HCT116 (cell line): Measurements from ENCODE around the gene FITM1. TPM values are rescaled to one million over a fixed set of nuclear protein-coding genes. Genes with fewer than 3 reads are reported as not detected.

Experiments
- ATAC-seq: fragments of 200-7000 bp; cut with Tn5 transposase; 2 replicates; pipeline ENCODE4 v1.9.1; 2020; ENCODE audit warnings: mild to moderate bottlenecking, moderate library complexity
- BruUV-seq: library from RNA; stranded (reverse); fragments of 400-500 nt; replicated peaks from 2 replicates; lab custom pipeline; 2021; lab: Mats Ljungman, UMichigan
- CTCF ChIA-PET: fragments of 300-600 bp; sonication (Branson Sonifier 250); formaldehyde crosslinking; loops from one replicate; lab custom pipeline; 2021; ENCODE audit warnings: antibody characterized with exemption; lab: Charles Lee
- POLR2A ChIA-PET: fragments of 300-600, 350-600 bp; sonication (Branson Sonifier 250); formaldehyde crosslinking; loops from one replicate; lab custom pipeline; 2021; ENCODE audit warnings: antibody characterized with exemption; lab: Charles Lee
- RAD21 ChIA-PET, 2 experiments: fragments of 300-600 bp; sonication (Branson Sonifier 250); formaldehyde crosslinking; loops; one replicate each; lab custom pipeline; 2023; ENCODE audit warnings: low total read pairs in 2 of 2; ENCODE audit not compliant: uncharacterized antibody in 2 of 2, unreplicated experiment in 2 of 2, low non-redundant PET in 1 of 2; lab: Charles Lee
- DNase-seq: peaks from one replicate; pipeline ENCODE4 v3.0.0-alpha.2; 2010; ENCODE audit warnings: low read depth, low spot score
- H2AFZ ChIP-seq: fragments of 200-600 bp; shearing (Covaris generic), sonication (generic); 2 replicates; pipeline ENCODE4 v1.6.1; 2017; ENCODE audit warnings: low read depth, mixed run types, mixed read lengths, antibody characterized with exemption, low read length; ENCODE audit not compliant: poor library complexity, severe bottlenecking
- H3K27ac ChIP-seq: 2 replicates; pipeline ENCODE4 v1.5.1; 2012; ENCODE audit warnings: low read depth, low read length
- H3K27me3 ChIP-seq: fragments of 200-600 bp; sonication (generic); 2 replicates; pipeline ENCODE4 v1.6.1; 2016; ENCODE audit warnings: mixed run types, low read length, mixed read lengths; ENCODE audit not compliant: insufficient read depth
- H3K36me3 ChIP-seq, 2 experiments: fragments of 200-500 bp in 1 of 2; fragments of 200-600 bp in 1 of 2; sonication (Bioruptor generic) in 1 of 2; sonication (generic) in 1 of 2; 2 replicates each; pipeline versions ENCODE4 v1.5.1 to v1.6.1; 2014 to 2016; ENCODE audit warnings: low read length in 2 of 2, inconsistent platforms in 1 of 2, mixed read lengths in 1 of 2, mixed run types in 1 of 2; ENCODE audit not compliant: insufficient read depth in 2 of 2, control insufficient read depth in 1 of 2
- H3K4me1 ChIP-seq, 2 experiments: fragments of 200-600 bp in 1 of 2; sonication (generic) in 1 of 2; 2 replicates each; pipeline versions ENCODE4 v1.5.1 to v1.6.1; 2012 to 2017; ENCODE audit warnings: low read length in 2 of 2, inconsistent platforms in 1 of 2, mild to moderate bottlenecking in 1 of 2, mixed read lengths in 1 of 2, mixed run types in 1 of 2, moderate library complexity in 1 of 2; ENCODE audit not compliant: insufficient read depth in 2 of 2, control insufficient read depth in 1 of 2
- H3K4me2 ChIP-seq: fragments of 200-600 bp; sonication (generic); 2 replicates; pipeline ENCODE4 v1.6.1; 2017; ENCODE audit warnings: mixed run types, low read length, mixed read lengths
- H3K4me3 ChIP-seq, 2 experiments: fragments of 200-600 bp in 1 of 2; sonication (generic) in 1 of 2; replicated peaks in 1 of 2; 2 replicates each; pipeline ENCODE4 v1.5.1; 2011 to 2016; ENCODE audit warnings: low read length in 2 of 2, control low read depth in 1 of 2, low read depth in 1 of 2, mild to moderate bottlenecking in 1 of 2, mixed read lengths in 1 of 2, mixed run types in 1 of 2
- H3K79me2 ChIP-seq: fragments of 200-600 bp; sonication (generic); 2 replicates; pipeline ENCODE4 v1.6.1; 2017; ENCODE audit warnings: mild to moderate bottlenecking, mixed run types, low read length, moderate library complexity, mixed read lengths; ENCODE audit not compliant: insufficient read depth
- H3K9ac ChIP-seq: fragments of 200-600 bp; sonication (generic); 2 replicates; pipeline ENCODE4 v1.6.1; 2016; ENCODE audit warnings: low read length, mixed read lengths
- H3K9me2 ChIP-seq: fragments of 200-600 bp; sonication (generic), shearing (Covaris generic); 2 replicates; pipeline ENCODE4 v1.6.1; 2017; ENCODE audit warnings: mixed run types, mild to moderate bottlenecking, moderate library complexity; ENCODE audit not compliant: insufficient read depth
- H3K9me3 ChIP-seq, 2 experiments: fragments of 200-500 bp in 1 of 2; fragments of 200-600 bp in 1 of 2; sonication (Bioruptor generic) in 1 of 2; sonication (generic) in 1 of 2; 2 replicates each; pipeline ENCODE4 v1.6.1; 2014 to 2017; ENCODE audit warnings: low read length in 2 of 2, mixed read lengths in 2 of 2, inconsistent platforms in 1 of 2, low read depth in 1 of 2, mild to moderate bottlenecking in 1 of 2, mixed run types in 1 of 2, moderate library complexity in 1 of 2; ENCODE audit not compliant: control insufficient read depth in 1 of 2, insufficient read depth in 1 of 2
- H4K20me1 ChIP-seq: fragments of 200-600 bp; sonication (generic), shearing (Covaris generic); 2 replicates; pipeline ENCODE4 v1.6.1; 2017; ENCODE audit warnings: mixed run types, mild to moderate bottlenecking, moderate library complexity; ENCODE audit not compliant: insufficient read depth
- ELF1 ChIP-seq: IDR thresholded peaks from 2 replicates; pipeline ENCODE4 v1.6.1; 2012; ENCODE audit warnings: low read depth, borderline replicate concordance
- EZH2 ChIP-seq: fragments of 200-600 bp; sonication (generic); IDR thresholded peaks from 2 replicates; pipeline ENCODE4 v1.6.1; 2017; ENCODE audit warnings: antibody characterized with exemption, mixed run types
- EZH2phosphoT487 ChIP-seq: fragments of 200-600 bp; IDR thresholded peaks from 2 replicates; pipeline ENCODE4 v1.6.1; 2018; ENCODE audit warnings: antibody characterized with exemption, borderline replicate concordance
- FOSL1 ChIP-seq: IDR thresholded peaks from 2 replicates; pipeline ENCODE4 v1.6.1; 2012; ENCODE audit warnings: low read depth
- POLR2A ChIP-seq: IDR thresholded peaks from 2 replicates; pipeline ENCODE4 v1.7.0; 2011; ENCODE audit warnings: borderline replicate concordance; ENCODE audit not compliant: insufficient read depth, insufficient read length; ENCODE audit errors: extremely low read depth
- POLR2AphosphoS5 ChIP-seq: IDR thresholded peaks from 2 replicates; pipeline ENCODE4 v1.6.1; 2011; ENCODE audit warnings: mild to moderate bottlenecking, low read depth, low read length, moderate library complexity
- SP1 ChIP-seq: IDR thresholded peaks from 2 replicates; pipeline ENCODE4 v1.6.1; 2012; ENCODE audit warnings: low read depth
- YY1 ChIP-seq: IDR thresholded peaks from 2 replicates; pipeline ENCODE4 v1.6.1; 2011; ENCODE audit warnings: low read length, low read depth, moderate library complexity, mild to moderate bottlenecking; ENCODE audit not compliant: insufficient replicate concordance; ENCODE audit errors: extremely low read depth
- ZFX ChIP-seq: fragments of 450-650 bp; IDR thresholded peaks from 2 replicates; pipeline ENCODE4 v1.6.1; 2017
- intact Hi-C: fragments of 100-400 bp; cut with micrococcal nuclease; formaldehyde crosslinking; loops from 2 replicates; pipeline ENCODE4 v1.10.0; 2022
- total RNA-seq: library from RNA; stranded (reverse); gene quantifications from one replicate; pipeline ENCODE4 v1.2.1, GENCODE V29; 2021; ENCODE audit not compliant: unreplicated experiment
- TF ChIP-seq, protein P1 (sequence below): IDR thresholded peaks from 2 replicates; pipeline ENCODE4 v1.6.1; 2012
- TF ChIP-seq, protein P2 (sequence below): IDR thresholded peaks from 2 replicates; pipeline ENCODE4 v1.6.1; 2012; ENCODE audit warnings: low read depth

FITM1 gene
- total RNA-seq, 1 experiment from 2014 or later: 0.81 TPM

DNA sequence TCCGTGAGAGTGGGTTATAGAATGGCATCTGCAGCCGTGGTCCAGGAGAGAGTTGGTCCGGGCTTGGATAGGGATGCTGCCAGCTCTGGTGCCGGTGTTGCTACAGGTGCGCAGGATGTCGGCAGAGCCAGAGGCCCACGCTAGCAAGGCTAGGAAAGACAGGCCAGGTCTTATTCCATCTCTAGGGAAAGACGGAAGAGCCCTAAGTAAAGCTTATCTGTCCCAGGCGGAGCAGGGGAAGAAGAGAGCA is 5.0 kb downstream of the FITM1 start:
- no peak for TF ChIP-seq YY1
- TF ChIP-seq POLR2AphosphoS5: no peak
- no peak for TF ChIP-seq EZH2phosphoT487
- TF ChIP-seq, protein P1, sequence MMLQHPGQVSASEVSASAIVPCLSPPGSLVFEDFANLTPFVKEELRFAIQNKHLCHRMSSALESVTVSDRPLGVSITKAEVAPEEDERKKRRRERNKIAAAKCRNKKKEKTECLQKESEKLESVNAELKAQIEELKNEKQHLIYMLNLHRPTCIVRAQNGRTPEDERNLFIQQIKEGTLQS: no peak
- TF ChIP-seq EZH2: no peak
- H3K9me3 ChIP-seq: no peaks in the 10 kb centered on the region
- peaks cover 20 to 38% of the 10 kb centered on the region in 2 experiments for H3K4me1 ChIP-seq
- intact Hi-C loops: no loop called here
- peak overlapping the region; percentile 72 for H3K27ac ChIP-seq
- ChIA-PET RAD21 (interaction anchor here in 1 of 2 experiments (1.2 to 1.5 kb wide), 2 partner anchors 11 to 21 kb away, joined by 4 to 5 read pairs; partner anchors contain the start of genes DCAF11 and NRL), CTCF (interaction anchor here (0.9 to 1.4 kb wide), 5 partner anchors 21 to 77 kb away, joined by 3 to 7 read pairs (median 4); partner anchors contain the start of genes DCAF11 and IRF9), POLR2A (interaction anchor here (0.8 to 3.5 kb wide), 9 partner anchors 9 to 107 kb away, joined by 3 to 32 read pairs (median 4); partner anchors contain the start of genes CHMP4A, DCAF11, IPO4 and NRL)
- peak overlapping the region; percentile 85 for H3K4me2 ChIP-seq
- H3K79me2 ChIP-seq: peaks cover 33% of the 10 kb centered on the region
- no peak for DNase-seq
- H2AFZ ChIP-seq: no peak overlapping the region
- H3K36me3 ChIP-seq: peaks cover 16 to 21% of the 10 kb centered on the region in 2 experiments
- no TSS peak for BruUV-seq
- peak overlapping the region; percentile 89 for H3K9ac ChIP-seq
- no peaks in the 10 kb centered on the region for H4K20me1 ChIP-seq
- no peaks in the 10 kb centered on the region for H3K9me2 ChIP-seq
- no peak for ATAC-seq
- peak overlapping the region; percentile 71 to 94 for H3K4me3 ChIP-seq
- no peaks in the 10 kb centered on the region for H3K27me3 ChIP-seq

DNA sequence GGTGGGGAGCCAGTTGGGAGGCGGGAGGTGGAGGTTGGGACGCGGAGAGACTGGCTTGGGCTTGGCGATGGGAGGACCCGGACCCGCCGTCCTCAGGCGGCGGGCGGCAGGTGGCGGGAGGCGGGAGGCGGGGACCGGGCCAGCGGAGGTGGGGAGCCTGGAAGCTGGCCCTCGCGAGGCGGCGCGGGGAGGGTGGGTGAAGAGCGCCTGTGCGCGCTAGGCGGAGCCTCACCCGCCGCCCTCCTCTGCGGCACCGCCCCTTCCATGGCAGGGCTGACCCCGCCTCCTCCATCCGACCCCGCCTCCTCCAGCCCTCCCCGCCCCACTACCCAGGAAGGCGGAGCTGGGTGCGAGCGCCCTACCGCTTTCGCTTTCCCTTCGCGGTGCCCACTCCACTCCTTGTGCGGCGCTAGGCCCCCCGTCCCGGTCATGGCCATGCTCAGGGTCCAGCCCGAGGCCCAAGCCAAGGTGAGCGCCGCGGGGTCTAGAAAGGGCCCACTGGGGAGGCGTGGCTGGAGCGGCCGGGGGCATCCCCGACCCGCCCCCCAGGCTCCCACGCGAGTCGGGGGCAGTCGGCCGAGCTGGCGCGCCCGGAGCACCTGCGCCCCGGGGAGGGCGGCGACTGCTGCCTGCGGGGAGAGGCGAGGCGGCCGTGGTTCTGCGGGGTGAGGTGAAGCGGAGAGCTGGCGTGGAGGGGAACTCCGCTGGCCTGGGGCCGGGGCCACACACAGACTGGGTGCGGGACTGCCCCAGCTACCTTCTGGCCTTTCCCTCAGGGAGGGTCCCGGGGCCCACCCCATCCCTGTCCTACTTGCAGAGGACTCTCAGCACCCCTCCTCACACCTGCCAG is 5.6 kb downstream of the FITM1 start, which contains the start of gene PSME1:
Gene PSME1, plus strand, starts transcription at position 361 of the 850 bp plus-strand sequence. Its CDS starts 69 bp downstream, at position 430.
- POLR2A ChIA-PET: interaction anchor here (0.8 to 3.5 kb wide), 9 partner anchors 9 to 106 kb away, joined by 3 to 32 read pairs (median 4); partner anchors contain the start of genes CHMP4A, DCAF11, IPO4 and NRL
- BruUV-seq: no TSS peak

More for the DNA sequence above, 5.6 kb downstream of the FITM1 start, which contains the start of gene PSME1:
- H3K36me3 ChIP-seq: peaks cover 16 to 21% of the 10 kb centered on the region in 2 experiments
- H3K9me2 ChIP-seq: no peaks in the 10 kb centered on the region
- H3K27me3 ChIP-seq: no peaks in the 10 kb centered on the region
- H3K27ac ChIP-seq: peak within 1 kb of the TSS; percentile 96
- intact Hi-C loops: no loop called here
- no peaks in the 10 kb centered on the region for H3K9me3 ChIP-seq
- DNase-seq: peak; percentile 71
- peak within 1 kb of the TSS; percentile 89 for H3K9ac ChIP-seq
- no peak for TF ChIP-seq FOSL1
- TF ChIP-seq ZFX: peak; percentile 15; the same call in 1 of the 2 replicates
- TF ChIP-seq, protein P1: no peak
- peak; percentile 70 for TF ChIP-seq POLR2A
- TF ChIP-seq, protein P2, sequence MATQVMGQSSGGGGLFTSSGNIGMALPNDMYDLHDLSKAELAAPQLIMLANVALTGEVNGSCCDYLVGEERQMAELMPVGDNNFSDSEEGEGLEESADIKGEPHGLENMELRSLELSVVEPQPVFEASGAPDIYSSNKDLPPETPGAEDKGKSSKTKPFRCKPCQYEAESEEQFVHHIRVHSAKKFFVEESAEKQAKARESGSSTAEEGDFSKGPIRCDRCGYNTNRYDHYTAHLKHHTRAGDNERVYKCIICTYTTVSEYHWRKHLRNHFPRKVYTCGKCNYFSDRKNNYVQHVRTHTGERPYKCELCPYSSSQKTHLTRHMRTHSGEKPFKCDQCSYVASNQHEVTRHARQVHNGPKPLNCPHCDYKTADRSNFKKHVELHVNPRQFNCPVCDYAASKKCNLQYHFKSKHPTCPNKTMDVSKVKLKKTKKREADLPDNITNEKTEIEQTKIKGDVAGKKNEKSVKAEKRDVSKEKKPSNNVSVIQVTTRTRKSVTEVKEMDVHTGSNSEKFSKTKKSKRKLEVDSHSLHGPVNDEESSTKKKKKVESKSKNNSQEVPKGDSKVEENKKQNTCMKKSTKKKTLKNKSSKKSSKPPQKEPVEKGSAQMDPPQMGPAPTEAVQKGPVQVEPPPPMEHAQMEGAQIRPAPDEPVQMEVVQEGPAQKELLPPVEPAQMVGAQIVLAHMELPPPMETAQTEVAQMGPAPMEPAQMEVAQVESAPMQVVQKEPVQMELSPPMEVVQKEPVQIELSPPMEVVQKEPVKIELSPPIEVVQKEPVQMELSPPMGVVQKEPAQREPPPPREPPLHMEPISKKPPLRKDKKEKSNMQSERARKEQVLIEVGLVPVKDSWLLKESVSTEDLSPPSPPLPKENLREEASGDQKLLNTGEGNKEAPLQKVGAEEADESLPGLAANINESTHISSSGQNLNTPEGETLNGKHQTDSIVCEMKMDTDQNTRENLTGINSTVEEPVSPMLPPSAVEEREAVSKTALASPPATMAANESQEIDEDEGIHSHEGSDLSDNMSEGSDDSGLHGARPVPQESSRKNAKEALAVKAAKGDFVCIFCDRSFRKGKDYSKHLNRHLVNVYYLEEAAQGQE: no peak
- no peak for TF ChIP-seq ELF1
- TF ChIP-seq SP1: no peak
- TF ChIP-seq POLR2AphosphoS5: peak; percentile 83
- peak within 1 kb of the TSS; percentile 85 for H3K4me2 ChIP-seq
- no peak within 1 kb of the TSS for H2AFZ ChIP-seq
- ChIA-PET RAD21 (interaction anchor here in 1 of 2 experiments (1.2 to 1.5 kb wide), 2 partner anchors 11 to 22 kb away, joined by 4 to 5 read pairs; partner anchors contain the start of genes DCAF11 and NRL), CTCF (interaction anchor here (0.9 to 1.4 kb wide), 6 partner anchors 11 to 78 kb away, joined by 3 to 7 read pairs (median 4); partner anchors contain the start of genes DCAF11 and IRF9)
- peaks cover 20 to 38% of the 10 kb centered on the region in 2 experiments for H3K4me1 ChIP-seq
- ATAC-seq: peak; percentile 92
- peaks cover 39% of the 10 kb centered on the region for H3K79me2 ChIP-seq
- peak within 1 kb of the TSS; percentile 71 to 94 for H3K4me3 ChIP-seq
- H4K20me1 ChIP-seq: no peaks in the 10 kb centered on the region
